Endothelial cell (in vitro differentiated cells): ENCODE results near the gene IREB2. TPM values are rescaled to one million over a fixed set of nuclear protein-coding genes. Genes with fewer than 3 reads are reported as not detected.

Source experiments
- DNase-seq: peaks from one replicate; pipeline ENCODE4 v3.0.0; 2021; ENCODE audit warnings: low spot score
- H3K27ac Mint-ChIP-seq: one replicate; pipeline ENCODE4 v1.8.0; 2021; ENCODE audit warnings: mixed read lengths, inconsistent platforms; ENCODE audit not compliant: unreplicated experiment
- H3K27me3 Mint-ChIP-seq: one replicate; pipeline ENCODE4 v1.8.0; 2021; ENCODE audit warnings: mild to moderate bottlenecking, moderate library complexity, mixed read lengths, inconsistent platforms; ENCODE audit not compliant: unreplicated experiment
- H3K36me3 Mint-ChIP-seq: one replicate; pipeline ENCODE4 v1.8.0; 2021; ENCODE audit warnings: mild to moderate bottlenecking, low read depth, mixed read lengths, inconsistent platforms; ENCODE audit not compliant: unreplicated experiment
- H3K4me1 Mint-ChIP-seq: one replicate; pipeline ENCODE4 v1.8.0; 2021; ENCODE audit warnings: mild to moderate bottlenecking, mixed read lengths, inconsistent platforms; ENCODE audit not compliant: unreplicated experiment
- H3K4me3 Mint-ChIP-seq: one replicate; pipeline ENCODE4 v1.8.0; 2021; ENCODE audit warnings: mild to moderate bottlenecking, mixed read lengths, inconsistent platforms; ENCODE audit not compliant: unreplicated experiment
- H3K9me3 Mint-ChIP-seq: one replicate; pipeline ENCODE4 v1.8.0; 2021; ENCODE audit warnings: mixed read lengths, inconsistent platforms; ENCODE audit not compliant: unreplicated experiment
- CTCF ChIP-seq: fragments of 200-600 bp; sonication (generic); IDR thresholded peaks from one replicate; pipeline ENCODE4 v1.5.0; 2021; ENCODE audit warnings: antibody characterized with exemption; ENCODE audit not compliant: unreplicated experiment
- total RNA-seq: library from RNA; stranded (reverse); fragmentation: NEBNext Ultra II Directional; extraction: Animal tissue kit (Norgen Biotek cat#: 25700); gene quantifications from one replicate; pipeline ENCODE4 v1.2.1, GENCODE V29; 2021; ENCODE audit not compliant: unreplicated experiment

Gene IREB2
- total RNA-seq, 1 donor from 2014 or later, result 71.3 TPM

DNA sequence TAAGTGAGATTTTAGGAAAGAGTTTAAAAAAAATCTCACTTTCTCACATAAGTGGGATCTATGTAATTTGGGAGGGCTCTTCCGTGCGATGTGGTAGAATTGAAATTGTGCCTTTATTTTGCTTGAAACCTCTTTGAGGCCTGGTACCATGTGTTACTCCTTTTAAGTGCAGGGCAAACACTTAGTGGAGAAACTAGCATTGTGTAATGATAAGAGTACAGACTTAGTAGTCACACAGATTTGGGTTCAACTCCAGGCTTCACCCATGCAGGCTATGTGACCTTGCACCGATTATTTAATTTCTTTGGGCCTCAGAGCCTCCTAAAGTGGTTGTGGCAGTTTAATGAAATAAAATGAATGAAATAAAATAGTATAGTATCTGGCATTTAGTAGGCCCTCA lies 104.6 kb downstream of the IREB2 start:
- DNase-seq, result no peak
- Mint-ChIP-seq H3K9me3 (no peaks in the 10 kb centered on the region), H3K27ac (no peak overlapping the region), H3K4me1 (peaks cover 15% of the 10 kb centered on the region), H3K4me3 (no peak overlapping the region), H3K27me3 (no peaks in the 10 kb centered on the region), H3K36me3 (peaks cover 10% of the 10 kb centered on the region)
- no peak for TF ChIP-seq CTCF

GRCh38 chr15:78550194-78550593 lies 112.2 kb downstream of the IREB2 start:
- H3K27ac Mint-ChIP-seq, result no peak overlapping the region
- DNase-seq, result no peak
- no peaks in the 10 kb centered on the region for H3K4me1 Mint-ChIP-seq
- H3K9me3 Mint-ChIP-seq, result no peaks in the 10 kb centered on the region
- peaks cover 12% of the 10 kb centered on the region for H3K36me3 Mint-ChIP-seq
- H3K27me3 Mint-ChIP-seq, result no peaks in the 10 kb centered on the region
- TF ChIP-seq CTCF, result no peak
- no peak overlapping the region for H3K4me3 Mint-ChIP-seq

- H3K36me3 Mint-ChIP-seq, result peaks cover 8% of the 10 kb centered on the region
- no peak overlapping the region for H3K27ac Mint-ChIP-seq
- H3K9me3 Mint-ChIP-seq, result no peaks in the 10 kb centered on the region
- H3K4me1 Mint-ChIP-seq, result no peaks in the 10 kb centered on the region
- H3K27me3 Mint-ChIP-seq, result no peaks in the 10 kb centered on the region
- no peak for TF ChIP-seq CTCF
- DNase-seq, result no peak
- no peak overlapping the region for H3K4me3 Mint-ChIP-seq
These were observed 112.8 kb downstream of the IREB2 start for GRCh38 chr15:78550815-78551214.

Other genes with a start within 250 kb of the IREB2 start
- gene ACSBG1, start 203.7 kb upstream of the IREB2 start, total RNA-seq, result 0.13 TPM
- 2.1 TPM for gene DNAJA4, start 173.7 kb upstream of the IREB2 start, total RNA-seq
- 43.9 TPM for gene SKIC8, start 138.6 kb upstream of the IREB2 start, total RNA-seq
- 3.3 TPM for gene CRABP1, start 97.9 kb upstream of the IREB2 start, total RNA-seq
- 1.3 TPM for gene HYKK, start 69.4 kb downstream of the IREB2 start, total RNA-seq
- 169 TPM for gene PSMA4, start 102.2 kb downstream of the IREB2 start, total RNA-seq
- 22.7 TPM for gene CHRNA5, start 127.3 kb downstream of the IREB2 start, total RNA-seq
- gene CHRNA3, start 182.8 kb downstream of the IREB2 start, total RNA-seq, result 0.74 TPM
- not detected for gene CHRNB4, start 203.0 kb downstream of the IREB2 start, total RNA-seq